Measurements from ENCODE around the gene CHD2.

The CHD2 gene

DNA sequence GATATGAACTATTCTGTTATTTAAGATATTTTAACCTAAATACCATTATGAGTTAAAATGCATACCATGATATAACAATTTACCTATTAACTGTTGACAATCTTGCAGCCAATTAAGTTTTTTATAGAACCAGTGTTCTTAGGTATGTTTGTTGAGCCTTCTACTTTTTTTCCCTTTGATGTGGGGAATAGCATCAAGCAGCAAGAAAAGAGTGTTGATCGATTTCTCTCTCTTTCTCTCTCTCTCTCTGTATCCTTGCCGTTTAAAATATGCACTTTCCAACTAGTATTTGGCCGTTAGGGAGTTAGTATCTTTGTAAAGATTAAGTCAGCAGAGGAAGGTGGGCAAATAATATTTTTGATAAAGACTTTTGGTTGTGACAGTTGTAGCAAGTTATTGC lies 5.9 kb downstream of the CHD2 start:
- no peak for TF ChIP-seq FOXP2 (optimal IDR thresholded peaks at IDR 0.05; ENCODE audit: borderline replicate concordance, extremely low read depth, extremely low read length, insufficient read depth)
- TF ChIP-seq SIN3A (IDR thresholded peaks at IDR 0.05; ENCODE audit: borderline replicate concordance, insufficient read depth, low read length): no peak
- TF ChIP-seq, protein P1, sequence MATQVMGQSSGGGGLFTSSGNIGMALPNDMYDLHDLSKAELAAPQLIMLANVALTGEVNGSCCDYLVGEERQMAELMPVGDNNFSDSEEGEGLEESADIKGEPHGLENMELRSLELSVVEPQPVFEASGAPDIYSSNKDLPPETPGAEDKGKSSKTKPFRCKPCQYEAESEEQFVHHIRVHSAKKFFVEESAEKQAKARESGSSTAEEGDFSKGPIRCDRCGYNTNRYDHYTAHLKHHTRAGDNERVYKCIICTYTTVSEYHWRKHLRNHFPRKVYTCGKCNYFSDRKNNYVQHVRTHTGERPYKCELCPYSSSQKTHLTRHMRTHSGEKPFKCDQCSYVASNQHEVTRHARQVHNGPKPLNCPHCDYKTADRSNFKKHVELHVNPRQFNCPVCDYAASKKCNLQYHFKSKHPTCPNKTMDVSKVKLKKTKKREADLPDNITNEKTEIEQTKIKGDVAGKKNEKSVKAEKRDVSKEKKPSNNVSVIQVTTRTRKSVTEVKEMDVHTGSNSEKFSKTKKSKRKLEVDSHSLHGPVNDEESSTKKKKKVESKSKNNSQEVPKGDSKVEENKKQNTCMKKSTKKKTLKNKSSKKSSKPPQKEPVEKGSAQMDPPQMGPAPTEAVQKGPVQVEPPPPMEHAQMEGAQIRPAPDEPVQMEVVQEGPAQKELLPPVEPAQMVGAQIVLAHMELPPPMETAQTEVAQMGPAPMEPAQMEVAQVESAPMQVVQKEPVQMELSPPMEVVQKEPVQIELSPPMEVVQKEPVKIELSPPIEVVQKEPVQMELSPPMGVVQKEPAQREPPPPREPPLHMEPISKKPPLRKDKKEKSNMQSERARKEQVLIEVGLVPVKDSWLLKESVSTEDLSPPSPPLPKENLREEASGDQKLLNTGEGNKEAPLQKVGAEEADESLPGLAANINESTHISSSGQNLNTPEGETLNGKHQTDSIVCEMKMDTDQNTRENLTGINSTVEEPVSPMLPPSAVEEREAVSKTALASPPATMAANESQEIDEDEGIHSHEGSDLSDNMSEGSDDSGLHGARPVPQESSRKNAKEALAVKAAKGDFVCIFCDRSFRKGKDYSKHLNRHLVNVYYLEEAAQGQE (IDR thresholded peaks at IDR 0.05; ENCODE audit: insufficient read depth in 1 of 2, low read depth in 2 of 2, low read length in 2 of 2): no peak

DNA sequence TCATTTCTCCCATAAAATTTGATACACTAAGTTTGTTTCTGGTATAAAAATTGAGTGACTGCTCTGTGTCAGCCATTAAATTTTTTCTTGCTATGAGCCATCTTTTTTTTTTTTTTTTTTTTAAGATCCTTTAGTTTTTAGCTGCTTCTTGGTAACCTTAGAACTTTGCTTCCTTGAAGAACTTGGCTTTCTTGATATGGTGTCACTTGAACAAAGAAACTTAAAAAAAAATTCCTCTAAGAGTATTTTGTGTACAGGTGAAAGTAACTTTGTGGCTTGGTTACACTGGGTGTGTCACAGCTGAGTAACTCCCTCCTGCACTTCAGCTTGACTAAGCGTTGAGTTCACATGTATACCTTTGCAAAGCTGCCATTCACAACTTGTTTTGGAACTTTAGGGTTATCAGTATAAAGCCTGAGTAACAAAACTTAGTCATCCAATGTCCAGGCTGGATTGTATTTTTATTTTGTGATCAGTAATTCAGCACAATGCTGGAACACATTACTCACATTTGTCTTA lies 6.5 kb downstream of the CHD2 start:
- TF ChIP-seq POLR2AphosphoS5 (IDR thresholded peaks at IDR 0.05; ENCODE audit: low read depth, low read length) (no peak), SIN3A (IDR thresholded peaks at IDR 0.05; ENCODE audit: borderline replicate concordance, insufficient read depth, low read length) (no peak), TAF1 (IDR thresholded peaks at IDR 0.05; ENCODE audit: borderline replicate concordance, insufficient read depth, low read length) (no peak), FOXP2 (optimal IDR thresholded peaks at IDR 0.05; ENCODE audit: borderline replicate concordance, extremely low read depth, extremely low read length, insufficient read depth) (no peak)
- TF ChIP-seq, protein P1 (IDR thresholded peaks at IDR 0.05; ENCODE audit: insufficient read depth in 1 of 2, low read depth in 2 of 2, low read length in 2 of 2): no peak

DNA sequence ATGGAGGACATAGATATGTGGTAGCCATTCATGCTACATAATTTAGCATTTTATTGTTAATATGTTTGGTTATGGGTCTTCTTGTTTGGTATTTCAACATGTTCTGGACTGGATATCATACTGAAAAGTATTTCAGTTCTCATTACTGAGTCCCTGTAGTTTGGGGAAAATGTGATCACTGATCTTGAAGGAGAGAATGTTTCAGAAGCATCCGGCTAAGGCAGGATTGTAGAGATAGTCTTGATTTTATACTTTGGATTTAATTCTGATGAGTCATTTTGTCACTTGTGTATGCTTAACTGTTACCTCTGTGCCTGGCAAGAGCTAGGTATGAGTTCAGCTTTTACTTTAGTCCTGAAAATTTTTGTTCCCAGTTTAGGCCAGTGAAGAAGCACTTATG lies 7.1 kb downstream of the CHD2 start:
- TF ChIP-seq POLR2AphosphoS5 (IDR thresholded peaks at IDR 0.05; ENCODE audit: low read depth, low read length) (no peak), TAF1 (IDR thresholded peaks at IDR 0.05; ENCODE audit: borderline replicate concordance, insufficient read depth, low read length) (no peak), SIN3A (IDR thresholded peaks at IDR 0.05; ENCODE audit: borderline replicate concordance, insufficient read depth, low read length) (no peak), FOXP2 (optimal IDR thresholded peaks at IDR 0.05; ENCODE audit: borderline replicate concordance, extremely low read depth, extremely low read length, insufficient read depth) (no peak)
- TF ChIP-seq, protein P1 (IDR thresholded peaks at IDR 0.05; ENCODE audit: insufficient read depth in 1 of 2, low read depth in 2 of 2, low read length in 2 of 2): no peak

DNA sequence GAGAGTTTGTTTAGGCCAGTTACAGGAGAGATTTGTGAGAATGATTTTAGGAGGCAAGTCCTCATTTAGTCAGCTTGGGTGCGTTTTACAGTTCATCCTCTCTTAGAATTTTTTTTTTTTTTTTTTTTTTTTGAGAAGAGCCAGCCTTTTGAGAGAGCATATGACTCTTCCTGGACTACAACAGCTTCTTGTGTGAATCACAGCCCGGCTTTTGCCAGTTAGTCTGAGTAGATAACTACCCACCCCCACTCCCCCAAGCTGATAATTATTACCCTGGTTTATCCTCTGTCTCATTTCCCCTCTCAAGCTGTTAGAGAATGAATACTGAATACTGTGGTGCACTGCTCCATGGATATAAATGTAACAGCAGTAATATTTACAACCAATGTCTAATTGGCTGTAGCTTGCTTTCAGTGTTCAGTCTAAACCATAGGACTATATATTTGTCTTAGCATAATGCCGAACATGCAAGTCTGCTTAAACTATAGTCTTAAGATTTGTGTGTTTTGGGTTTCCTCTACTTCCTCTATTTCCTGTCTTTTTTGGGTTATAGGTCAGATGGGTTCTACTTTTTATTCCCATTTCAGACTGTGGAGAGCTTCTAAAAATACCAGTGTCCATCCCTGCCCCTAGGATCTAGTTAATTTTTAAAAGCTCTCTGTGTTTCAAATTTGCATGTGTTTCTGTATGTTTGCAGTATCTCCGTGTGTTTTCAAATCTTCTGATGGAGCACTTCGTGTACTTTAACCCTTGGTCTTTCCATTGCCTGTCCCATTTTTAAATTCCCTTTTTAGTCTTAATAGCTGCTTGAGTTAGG lies 8.0 kb downstream of the CHD2 start:
- TF ChIP-seq TAF1 (IDR thresholded peaks at IDR 0.05; ENCODE audit: borderline replicate concordance, insufficient read depth, low read length): no peak
- TF ChIP-seq, protein P1 (IDR thresholded peaks at IDR 0.05; ENCODE audit: insufficient read depth in 1 of 2, low read depth in 2 of 2, low read length in 2 of 2): no peak

DNA sequence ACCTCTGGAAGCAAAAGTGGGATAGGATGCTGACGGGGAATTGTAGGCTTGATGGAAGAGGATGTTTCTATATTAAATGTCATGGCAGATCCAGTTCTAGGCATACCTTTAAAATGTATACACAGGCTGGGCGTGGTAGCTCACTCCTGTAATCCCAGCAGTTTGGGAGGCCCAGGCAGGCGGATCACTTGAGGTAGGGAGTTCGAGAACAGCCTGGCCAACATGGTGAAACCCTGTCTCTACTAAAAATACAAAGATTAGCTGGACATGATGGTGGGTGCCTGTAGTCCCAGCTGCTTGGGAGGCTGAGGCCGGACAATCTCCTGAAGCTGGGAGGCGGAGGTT lies 8.6 kb downstream of the CHD2 start:
- TF ChIP-seq TAF1 (IDR thresholded peaks at IDR 0.05; ENCODE audit: borderline replicate concordance, insufficient read depth, low read length) (no peak), POLR2AphosphoS5 (IDR thresholded peaks at IDR 0.05; ENCODE audit: low read depth, low read length) (no peak), FOXP2 (optimal IDR thresholded peaks at IDR 0.05; ENCODE audit: borderline replicate concordance, extremely low read depth, extremely low read length, insufficient read depth) (no peak), SIN3A (IDR thresholded peaks at IDR 0.05; ENCODE audit: borderline replicate concordance, insufficient read depth, low read length) (no peak)
- TF ChIP-seq, protein P1 (IDR thresholded peaks at IDR 0.05; ENCODE audit: insufficient read depth in 1 of 2, low read depth in 2 of 2, low read length in 2 of 2): no peak

Data from PFSK-1 (cell line).